ENCODE data around the gene AOPEP. TPM values are rescaled to one million over a fixed set of nuclear protein-coding genes. Genes with fewer than 3 reads are reported as not detected.

The AOPEP gene
- total RNA-seq, 1 donor from 2014 or later: 305 TPM

GRCh38 chr9:94906181-94906580 lies 179.7 kb downstream of the AOPEP start:
- H3K4me1 ChIP-seq: peaks cover 27% of the 10 kb centered on the region
- H3K4me3 ChIP-seq: no peak overlapping the region
- intact Hi-C loops (cut with DNase I): no loop called here
- no peaks in the 10 kb centered on the region for H3K36me3 ChIP-seq
- no peaks in the 10 kb centered on the region for H3K27me3 ChIP-seq
- TF ChIP-seq POLR2AphosphoS5 (IDR thresholded peaks at IDR 0.05; ENCODE audit: insufficient read depth in 1 of 2, low read depth in 1 of 2): no peak
- TF ChIP-seq POLR2A (IDR thresholded peaks at IDR 0.05): no peak
- TF ChIP-seq, protein P1, sequence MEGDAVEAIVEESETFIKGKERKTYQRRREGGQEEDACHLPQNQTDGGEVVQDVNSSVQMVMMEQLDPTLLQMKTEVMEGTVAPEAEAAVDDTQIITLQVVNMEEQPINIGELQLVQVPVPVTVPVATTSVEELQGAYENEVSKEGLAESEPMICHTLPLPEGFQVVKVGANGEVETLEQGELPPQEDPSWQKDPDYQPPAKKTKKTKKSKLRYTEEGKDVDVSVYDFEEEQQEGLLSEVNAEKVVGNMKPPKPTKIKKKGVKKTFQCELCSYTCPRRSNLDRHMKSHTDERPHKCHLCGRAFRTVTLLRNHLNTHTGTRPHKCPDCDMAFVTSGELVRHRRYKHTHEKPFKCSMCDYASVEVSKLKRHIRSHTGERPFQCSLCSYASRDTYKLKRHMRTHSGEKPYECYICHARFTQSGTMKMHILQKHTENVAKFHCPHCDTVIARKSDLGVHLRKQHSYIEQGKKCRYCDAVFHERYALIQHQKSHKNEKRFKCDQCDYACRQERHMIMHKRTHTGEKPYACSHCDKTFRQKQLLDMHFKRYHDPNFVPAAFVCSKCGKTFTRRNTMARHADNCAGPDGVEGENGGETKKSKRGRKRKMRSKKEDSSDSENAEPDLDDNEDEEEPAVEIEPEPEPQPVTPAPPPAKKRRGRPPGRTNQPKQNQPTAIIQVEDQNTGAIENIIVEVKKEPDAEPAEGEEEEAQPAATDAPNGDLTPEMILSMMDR (IDR thresholded peaks at IDR 0.05): no peak
- peak in 1 of 2 donors; percentile 11 for DNase-seq (ENCODE audit: extremely low spot score in 2 of 2)
- no peak overlapping the region for H3K27ac ChIP-seq
- no peaks in the 10 kb centered on the region for H3K9me3 ChIP-seq

DNA sequence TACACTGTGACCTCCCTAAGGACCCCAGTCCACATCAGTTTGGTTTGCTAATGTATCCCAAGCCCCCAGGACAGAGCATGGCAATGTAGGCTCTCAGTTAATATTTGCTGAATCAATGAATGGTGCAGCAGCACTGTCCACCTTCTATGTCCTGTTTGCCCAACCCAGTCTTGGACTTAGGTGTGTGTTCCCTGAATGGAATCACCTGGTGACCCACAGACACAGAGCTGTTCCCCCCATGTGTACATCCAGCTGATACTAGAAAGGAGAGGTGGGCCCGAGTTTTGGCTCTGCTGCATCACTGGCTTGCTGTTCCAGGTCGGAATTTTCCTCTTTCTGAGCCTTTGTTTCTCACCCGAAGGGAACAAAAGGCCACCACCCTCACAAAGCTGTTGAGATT lies 180.2 kb downstream of the AOPEP start:
- H3K27ac ChIP-seq: no peak overlapping the region
- H3K4me1 ChIP-seq: peaks cover 22% of the 10 kb centered on the region
- no peaks in the 10 kb centered on the region for H3K36me3 ChIP-seq
- H3K9me3 ChIP-seq: no peaks in the 10 kb centered on the region
- no peak for TF ChIP-seq POLR2A (IDR thresholded peaks at IDR 0.05)
- TF ChIP-seq, protein P1 (IDR thresholded peaks at IDR 0.05): no peak
- TF ChIP-seq POLR2AphosphoS5 (IDR thresholded peaks at IDR 0.05; ENCODE audit: insufficient read depth in 1 of 2, low read depth in 1 of 2): no peak
- intact Hi-C loops (cut with DNase I): no loop called here
- peak in 1 of 2 donors; percentile 49 for DNase-seq (ENCODE audit: extremely low spot score in 2 of 2)
- H3K4me3 ChIP-seq: no peak overlapping the region
- H3K27me3 ChIP-seq: no peaks in the 10 kb centered on the region

- no peaks in the 10 kb centered on the region for H3K9me3 ChIP-seq
- TF ChIP-seq POLR2A (IDR thresholded peaks at IDR 0.05) (no peak), POLR2AphosphoS5 (IDR thresholded peaks at IDR 0.05; ENCODE audit: insufficient read depth in 1 of 2, low read depth in 1 of 2) (no peak)
- intact Hi-C loops (cut with DNase I): no loop called here
- peaks cover 15% of the 10 kb centered on the region for H3K4me1 ChIP-seq
- no peaks in the 10 kb centered on the region for H3K36me3 ChIP-seq
- H3K27me3 ChIP-seq: no peaks in the 10 kb centered on the region
- DNase-seq (ENCODE audit: extremely low spot score in 2 of 2): peak in 1 of 2 donors; percentile 84
- H3K4me3 ChIP-seq: no peak overlapping the region
- peak overlapping the region; percentile 49 for H3K27ac ChIP-seq
These were observed 180.9 kb downstream of the AOPEP start for GRCh38 chr9:94907264-94907936.

DNA sequence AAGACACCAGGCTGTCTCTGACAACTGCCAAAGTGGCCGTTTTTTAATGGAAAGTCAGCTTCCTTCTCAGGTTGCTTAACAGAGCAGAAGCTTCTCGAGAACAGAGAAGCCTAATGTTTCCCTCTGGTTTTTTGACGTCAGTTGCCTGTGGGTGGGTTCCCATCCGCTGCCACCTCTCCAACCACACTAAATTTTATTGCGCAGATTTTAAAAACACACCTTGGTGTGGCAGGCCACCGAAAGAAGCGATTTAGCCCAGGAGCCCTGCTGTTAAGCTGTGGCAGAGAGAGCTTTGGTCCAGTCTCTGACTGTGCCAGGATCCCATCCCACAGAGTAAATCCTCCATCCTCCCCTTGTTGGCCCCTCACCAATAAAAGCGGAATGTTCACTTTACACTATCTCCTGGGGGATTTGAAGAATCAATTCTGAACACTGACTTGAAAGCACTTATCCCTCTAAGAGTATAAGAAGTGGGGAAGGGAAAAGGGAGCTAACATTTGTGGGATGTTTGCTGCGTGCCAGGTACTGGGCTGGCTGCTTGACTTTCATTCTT lies 181.6 kb downstream of the AOPEP start:
- intact Hi-C loops (cut with DNase I): no loop called here
- H3K36me3 ChIP-seq: no peaks in the 10 kb centered on the region
- H3K27ac ChIP-seq: peak overlapping the region; percentile 49
- H3K4me1 ChIP-seq: peaks cover 8% of the 10 kb centered on the region
- no peaks in the 10 kb centered on the region for H3K27me3 ChIP-seq
- no peak overlapping the region for H3K4me3 ChIP-seq
- DNase-seq (ENCODE audit: extremely low spot score in 2 of 2): peak in 1 of 2 donors; percentile 77
- H3K9me3 ChIP-seq: no peaks in the 10 kb centered on the region
- TF ChIP-seq POLR2AphosphoS5 (IDR thresholded peaks at IDR 0.05; ENCODE audit: insufficient read depth in 1 of 2, low read depth in 1 of 2): peak in 1 of 2 donors; percentile 60
- TF ChIP-seq, protein P1 (IDR thresholded peaks at IDR 0.05): no peak
- TF ChIP-seq POLR2A (IDR thresholded peaks at IDR 0.05): no peak

- TF ChIP-seq, protein P1 (IDR thresholded peaks at IDR 0.05): no peak
- Histone ChIP-seq H3K27ac (peak overlapping the region; percentile 49), H3K4me1 (peaks cover 5% of the 10 kb centered on the region), H3K4me3 (no peak overlapping the region), H3K36me3 (no peaks in the 10 kb centered on the region), H3K27me3 (no peaks in the 10 kb centered on the region), H3K9me3 (no peaks in the 10 kb centered on the region)
- peak in 1 of 2 donors; percentile 47 for DNase-seq (ENCODE audit: extremely low spot score in 2 of 2)
- intact Hi-C loops (cut with DNase I): no loop called here
These were observed 182.2 kb downstream of the AOPEP start for GRCh38 chr9:94908583-94909249.
